ENCODE data around the gene MRTFA. TPM values are rescaled to one million over a fixed set of nuclear protein-coding genes. Genes with fewer than 3 reads are reported as not detected.
A peak's percentile ranks its signal among the peaks of the same experiment; 100 is the strongest.

The MRTFA gene
- total and polyA plus RNA-seq, 2 of the 13 experiments (the other 11 are each of a cell fraction or from before 2014, with no cell fraction given): 2.4 to 8.2 TPM

- TF ChIP-seq MTA1 (CRISPR knock-in tag; IDR thresholded peaks at IDR 0.05; ENCODE audit: borderline replicate concordance) (no peak), ZNF33A (CRISPR knock-in tag; IDR thresholded peaks at IDR 0.05; ENCODE audit: borderline replicate concordance) (no peak), ZNF672 (CRISPR knock-in tag; IDR thresholded peaks at IDR 0.05) (no peak), YEATS2 (CRISPR knock-in tag; IDR thresholded peaks at IDR 0.05; ENCODE audit: borderline replicate concordance) (no peak), NFE2L2 (IDR thresholded peaks at IDR 0.05; ENCODE audit: low read length) (no peak), NR2F6 (IDR thresholded peaks at IDR 0.05) (peak; percentile 36), NR2F6 (CRISPR knock-in tag; IDR thresholded peaks at IDR 0.05) (peak; percentile 60; the same call in 1 of the 2 replicates), ZNF160 (CRISPR knock-in tag; IDR thresholded peaks at IDR 0.05) (no peak), ZNF720 (CRISPR knock-in tag; IDR thresholded peaks at IDR 0.05) (no peak), EZH2 (conservative IDR thresholded peaks at IDR 0.05; ENCODE audit: low read depth, low read length) (no peak), ZNF891 (CRISPR knock-in tag; IDR thresholded peaks at IDR 0.05) (no peak), NONO (IDR thresholded peaks at IDR 0.05) (no peak), NONO (CRISPR knock-in tag; conservative IDR thresholded peaks at IDR 0.05) (0 out of 2 replicates have a peak, but pooled peaks have one; percentile 22), IRF2 (CRISPR knock-in tag; IDR thresholded peaks at IDR 0.05) (peak; percentile 75), ZNF101 (CRISPR knock-in tag; IDR thresholded peaks at IDR 0.05; ENCODE audit: borderline replicate concordance, low read depth) (no peak), PCBP1 (IDR thresholded peaks at IDR 0.05; ENCODE audit: borderline replicate concordance, low read depth, low read length) (no peak), TBL1XR1 (IDR thresholded peaks at IDR 0.05; ENCODE audit: borderline replicate concordance, low read length, partially characterized antibody) (peak; percentile 34), SMAD1 (CRISPR knock-in tag; IDR thresholded peaks at IDR 0.05; ENCODE audit: borderline replicate concordance, low read depth) (no peak), FOXJ3 (CRISPR knock-in tag; IDR thresholded peaks at IDR 0.05; ENCODE audit: borderline replicate concordance) (no peak), AGO1 (IDR thresholded peaks at IDR 0.05; ENCODE audit: low read depth, low read length, poor library complexity, severe bottlenecking) (no peak), ZMYM2 (CRISPR knock-in tag; IDR thresholded peaks at IDR 0.05) (no peak), YY1 (IDR thresholded peaks at IDR 0.05; ENCODE audit: insufficient read depth, insufficient replicate concordance, low read depth, low read length) (no peak), HIC2 (CRISPR knock-in tag; IDR thresholded peaks at IDR 0.05; ENCODE audit: low read depth) (no peak)
- TF ChIP-seq, protein P1, sequence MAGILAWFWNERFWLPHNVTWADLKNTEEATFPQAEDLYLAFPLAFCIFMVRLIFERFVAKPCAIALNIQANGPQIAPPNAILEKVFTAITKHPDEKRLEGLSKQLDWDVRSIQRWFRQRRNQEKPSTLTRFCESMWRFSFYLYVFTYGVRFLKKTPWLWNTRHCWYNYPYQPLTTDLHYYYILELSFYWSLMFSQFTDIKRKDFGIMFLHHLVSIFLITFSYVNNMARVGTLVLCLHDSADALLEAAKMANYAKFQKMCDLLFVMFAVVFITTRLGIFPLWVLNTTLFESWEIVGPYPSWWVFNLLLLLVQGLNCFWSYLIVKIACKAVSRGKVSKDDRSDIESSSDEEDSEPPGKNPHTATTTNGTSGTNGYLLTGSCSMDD (CRISPR knock-in tag; IDR thresholded peaks at IDR 0.05): no peak
- TF ChIP-seq, protein P2, sequence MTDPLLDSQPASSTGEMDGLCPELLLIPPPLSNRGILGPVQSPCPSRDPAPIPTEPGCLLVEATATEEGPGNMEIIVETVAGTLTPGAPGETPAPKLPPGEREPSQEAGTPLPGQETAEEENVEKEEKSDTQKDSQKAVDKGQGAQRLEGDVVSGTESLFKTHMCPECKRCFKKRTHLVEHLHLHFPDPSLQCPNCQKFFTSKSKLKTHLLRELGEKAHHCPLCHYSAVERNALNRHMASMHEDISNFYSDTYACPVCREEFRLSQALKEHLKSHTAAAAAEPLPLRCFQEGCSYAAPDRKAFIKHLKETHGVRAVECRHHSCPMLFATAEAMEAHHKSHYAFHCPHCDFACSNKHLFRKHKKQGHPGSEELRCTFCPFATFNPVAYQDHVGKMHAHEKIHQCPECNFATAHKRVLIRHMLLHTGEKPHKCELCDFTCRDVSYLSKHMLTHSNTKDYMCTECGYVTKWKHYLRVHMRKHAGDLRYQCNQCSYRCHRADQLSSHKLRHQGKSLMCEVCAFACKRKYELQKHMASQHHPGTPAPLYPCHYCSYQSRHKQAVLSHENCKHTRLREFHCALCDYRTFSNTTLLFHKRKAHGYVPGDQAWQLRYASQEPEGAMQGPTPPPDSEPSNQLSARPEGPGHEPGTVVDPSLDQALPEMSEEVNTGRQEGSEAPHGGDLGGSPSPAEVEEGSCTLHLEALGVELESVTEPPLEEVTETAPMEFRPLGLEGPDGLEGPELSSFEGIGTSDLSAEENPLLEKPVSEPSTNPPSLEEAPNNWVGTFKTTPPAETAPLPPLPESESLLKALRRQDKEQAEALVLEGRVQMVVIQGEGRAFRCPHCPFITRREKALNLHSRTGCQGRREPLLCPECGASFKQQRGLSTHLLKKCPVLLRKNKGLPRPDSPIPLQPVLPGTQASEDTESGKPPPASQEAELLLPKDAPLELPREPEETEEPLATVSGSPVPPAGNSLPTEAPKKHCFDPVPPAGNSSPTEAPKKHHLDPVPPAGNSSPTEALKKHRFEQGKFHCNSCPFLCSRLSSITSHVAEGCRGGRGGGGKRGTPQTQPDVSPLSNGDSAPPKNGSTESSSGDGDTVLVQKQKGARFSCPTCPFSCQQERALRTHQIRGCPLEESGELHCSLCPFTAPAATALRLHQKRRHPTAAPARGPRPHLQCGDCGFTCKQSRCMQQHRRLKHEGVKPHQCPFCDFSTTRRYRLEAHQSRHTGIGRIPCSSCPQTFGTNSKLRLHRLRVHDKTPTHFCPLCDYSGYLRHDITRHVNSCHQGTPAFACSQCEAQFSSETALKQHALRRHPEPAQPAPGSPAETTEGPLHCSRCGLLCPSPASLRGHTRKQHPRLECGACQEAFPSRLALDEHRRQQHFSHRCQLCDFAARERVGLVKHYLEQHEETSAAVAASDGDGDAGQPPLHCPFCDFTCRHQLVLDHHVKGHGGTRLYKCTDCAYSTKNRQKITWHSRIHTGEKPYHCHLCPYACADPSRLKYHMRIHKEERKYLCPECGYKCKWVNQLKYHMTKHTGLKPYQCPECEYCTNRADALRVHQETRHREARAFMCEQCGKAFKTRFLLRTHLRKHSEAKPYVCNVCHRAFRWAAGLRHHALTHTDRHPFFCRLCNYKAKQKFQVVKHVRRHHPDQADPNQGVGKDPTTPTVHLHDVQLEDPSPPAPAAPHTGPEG (CRISPR knock-in tag; IDR thresholded peaks at IDR 0.05): no peak
These were observed 47.8 kb downstream of the MRTFA start (continued) for GRCh38 chr22:40588726-40589125.

Measured in HepG2 (cell line).